HG03064 (cell line): ENCODE data around the gene NAA40.
"Not testable (repeated sequence)": the region's sequence is repeated elsewhere in the genome, so short reads cannot be mapped to it uniquely, and the experiment has no call there.

Source experiments
- ATAC-seq: cut with Tn5 transposase; IDR thresholded peaks from one replicate; pipeline ENCODE4 v1.9.1; 2021; ENCODE audit warnings: low read depth; ENCODE audit not compliant: unreplicated experiment

Gene NAA40

DNA sequence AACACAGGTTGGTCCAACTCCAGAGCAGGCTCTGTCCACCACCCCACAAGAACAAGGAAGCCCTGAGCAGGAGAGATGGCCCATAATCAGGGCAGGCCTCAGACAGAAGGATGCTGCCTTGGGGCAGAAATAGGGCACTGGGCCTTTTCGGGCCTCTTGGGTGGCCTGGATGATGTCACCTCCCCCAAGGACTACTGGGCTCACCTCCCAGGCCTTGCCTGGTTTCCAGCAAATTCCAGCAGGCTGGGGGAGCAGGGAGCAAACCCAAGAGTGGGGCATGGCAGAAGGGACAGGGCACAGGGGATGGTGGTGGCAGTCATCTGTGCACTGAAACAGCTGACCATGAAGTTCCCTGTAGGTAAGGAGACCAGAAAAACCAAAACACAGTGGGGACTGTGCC is 5.3 kb upstream of the NAA40 start:
- ATAC-seq = no peak

DNA sequence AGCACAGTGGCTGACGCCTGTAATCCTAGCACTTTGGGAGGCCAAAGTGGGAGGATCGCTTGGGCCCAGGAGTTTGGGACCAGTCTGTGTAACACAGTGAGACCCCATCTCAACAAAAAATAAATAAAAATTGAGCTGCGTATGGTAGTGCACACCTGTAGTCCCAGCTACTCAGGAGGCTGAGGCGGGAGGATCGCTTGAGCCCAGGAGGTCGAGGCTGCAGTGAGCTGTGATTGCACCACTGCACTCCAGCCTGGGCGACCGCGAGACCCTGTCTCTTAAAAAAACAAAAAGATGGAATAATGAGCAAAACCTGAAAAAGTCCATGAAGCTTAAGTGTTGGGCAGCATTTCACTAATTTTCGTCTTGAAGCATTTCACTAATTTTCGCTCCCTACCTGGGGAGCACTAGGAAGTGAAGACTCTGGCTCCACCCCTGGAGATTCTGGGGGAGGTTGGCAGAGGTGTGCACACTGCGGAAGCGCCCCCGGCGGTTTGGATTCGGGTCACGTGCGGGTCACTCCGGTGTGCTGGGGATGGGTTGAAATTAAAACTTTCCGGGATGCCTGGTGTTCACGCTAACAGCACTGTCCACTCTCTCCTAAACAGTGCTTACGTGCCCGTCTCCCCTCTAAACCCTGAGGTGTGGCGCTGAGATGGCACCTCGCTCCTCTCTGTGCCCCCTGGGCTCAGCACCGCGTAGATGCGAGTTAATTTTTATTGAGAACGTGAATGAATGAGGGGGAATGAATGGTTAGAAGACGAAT is 906 bp upstream of the NAA40 start:
- ATAC-seq = peak; percentile 23

DNA sequence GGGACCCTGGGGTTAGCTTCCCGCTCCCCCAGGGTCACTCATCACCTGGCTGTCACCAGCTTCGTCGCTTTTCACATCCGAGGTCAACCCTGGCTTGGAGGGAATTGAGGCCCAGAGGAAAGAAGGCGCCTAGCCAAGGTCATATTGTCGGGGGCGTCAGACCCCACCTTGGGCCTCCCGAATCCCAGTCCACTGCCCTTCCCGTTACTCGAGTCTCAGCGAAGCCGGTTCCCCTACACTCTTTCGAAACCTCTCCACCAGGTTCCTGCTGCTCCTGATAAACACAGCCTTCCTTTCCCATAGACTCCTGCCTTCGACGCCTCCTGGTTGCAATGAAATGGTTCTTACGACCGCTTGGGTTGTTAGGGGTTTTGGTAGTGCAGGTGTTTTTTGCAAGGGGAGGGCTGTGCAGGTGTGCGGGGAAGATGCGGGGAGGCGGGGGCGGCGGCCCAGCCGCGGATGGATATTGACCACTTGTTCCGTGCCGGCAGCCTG is 642 bp downstream of the NAA40 start:
- no peak for ATAC-seq

DNA sequence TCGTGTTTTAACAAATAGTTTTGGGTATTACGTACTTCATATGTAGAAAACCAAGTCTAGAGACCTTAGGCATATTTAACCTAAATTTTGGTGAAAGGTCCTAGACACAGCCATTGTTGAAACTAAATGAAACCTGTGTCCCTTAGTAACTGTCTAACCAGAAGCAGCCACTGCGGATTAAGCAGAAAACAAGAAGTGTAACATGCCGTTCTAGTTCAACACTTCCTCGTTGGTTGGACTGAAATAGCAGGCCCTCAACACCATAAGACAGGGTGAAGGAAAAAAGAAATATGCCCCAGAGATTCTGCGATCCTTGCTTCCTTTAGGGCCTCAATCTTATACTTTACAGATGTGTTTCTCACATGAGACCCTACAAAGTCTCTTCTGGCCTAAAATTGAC is 2.0 kb downstream of the NAA40 start:
- no peak for ATAC-seq

DNA sequence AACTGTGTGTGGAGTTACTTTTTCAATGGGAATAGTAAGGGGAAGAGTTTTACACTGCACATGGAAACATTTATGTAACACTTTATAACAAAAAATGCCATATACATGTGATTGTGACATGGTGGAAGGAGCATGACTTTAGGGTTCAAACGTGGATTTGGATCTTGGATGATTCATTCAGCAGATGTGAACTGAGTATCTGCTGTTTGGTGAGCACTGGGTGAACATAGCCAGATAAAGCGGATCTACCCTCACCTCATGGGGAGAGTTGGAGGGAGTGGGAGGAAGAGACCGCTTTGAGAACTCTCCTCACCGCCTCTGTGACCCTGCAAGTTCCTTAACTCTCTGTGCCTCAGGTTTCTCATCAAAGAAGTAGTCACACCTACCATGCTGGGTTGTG is 3.1 kb downstream of the NAA40 start:
- ATAC-seq = no peak

DNA sequence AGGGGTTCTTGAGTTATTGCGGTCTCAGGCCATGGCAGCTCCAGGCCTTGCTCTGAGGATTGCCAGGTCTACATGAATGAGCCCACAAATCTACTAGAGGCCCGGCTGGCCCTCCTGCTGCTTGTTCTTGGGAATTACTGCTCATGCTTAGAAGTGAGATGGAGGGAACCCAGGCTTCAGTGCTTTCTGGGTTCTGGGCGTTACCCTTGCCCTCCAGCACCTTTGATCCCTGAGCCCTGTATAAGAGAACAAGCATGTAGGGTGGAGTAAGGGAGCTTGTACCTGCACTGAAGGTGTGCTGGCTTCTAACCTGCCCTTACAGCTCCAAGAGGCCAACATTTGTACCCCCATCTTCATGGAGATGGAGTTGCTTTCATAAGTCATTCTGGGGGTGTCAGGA is 4.0 kb downstream of the NAA40 start:
- ATAC-seq = no peak

DNA sequence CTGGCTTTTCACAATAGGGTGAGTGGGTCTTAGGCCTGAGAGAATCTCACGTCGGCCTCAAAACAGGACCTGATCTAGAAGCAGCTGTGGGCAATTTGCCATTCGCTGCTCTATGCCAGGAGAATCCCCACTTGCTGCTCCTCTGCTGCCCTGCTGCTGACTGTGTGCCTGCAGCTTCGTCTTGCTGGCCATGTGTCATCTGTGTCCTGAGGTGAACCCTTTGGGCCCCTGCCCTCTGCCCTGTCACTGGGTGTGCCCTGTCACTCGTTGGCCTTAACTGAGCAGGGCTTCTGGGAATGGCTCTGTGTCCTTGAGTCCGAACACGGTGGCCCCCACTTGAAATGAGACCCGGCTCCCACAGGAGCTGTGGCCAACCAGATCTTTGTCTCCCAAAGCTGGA is 6.2 kb downstream of the NAA40 start:
- no peak for ATAC-seq

DNA sequence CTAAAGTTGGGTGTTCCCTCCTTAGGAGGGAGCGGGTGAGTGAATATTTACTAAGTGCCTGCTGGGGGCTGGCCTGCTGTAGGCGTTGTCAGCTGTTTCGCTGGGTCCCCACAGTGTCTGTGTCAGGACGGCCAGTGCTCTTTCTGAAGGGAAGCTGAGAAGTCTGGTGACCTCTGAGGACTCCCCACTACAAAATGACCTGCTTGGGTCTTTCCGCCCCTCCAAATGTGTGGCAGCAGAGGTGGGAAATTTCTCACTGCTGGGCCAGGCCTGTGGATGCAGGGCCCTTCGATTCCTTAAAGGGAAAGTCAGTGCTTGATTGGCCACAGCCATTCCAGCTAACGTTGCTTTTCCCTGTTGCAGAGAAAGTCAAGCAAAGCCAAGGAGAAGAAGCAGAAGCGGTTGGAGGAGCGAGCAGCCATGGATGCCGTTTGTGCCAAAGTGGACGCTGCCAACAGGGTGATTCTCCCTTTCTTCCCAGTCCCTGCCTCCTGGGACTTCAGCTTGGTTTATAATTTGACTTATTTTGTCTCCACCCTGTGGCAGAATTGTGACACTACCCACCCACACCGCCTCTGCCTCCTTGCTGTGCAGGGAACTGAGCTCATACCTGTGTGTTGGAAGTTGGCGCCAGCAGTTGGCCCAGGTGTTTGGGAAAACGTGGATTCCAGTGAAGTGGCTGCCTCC is 6.8 kb downstream of the NAA40 start:
- no peak for ATAC-seq

DNA sequence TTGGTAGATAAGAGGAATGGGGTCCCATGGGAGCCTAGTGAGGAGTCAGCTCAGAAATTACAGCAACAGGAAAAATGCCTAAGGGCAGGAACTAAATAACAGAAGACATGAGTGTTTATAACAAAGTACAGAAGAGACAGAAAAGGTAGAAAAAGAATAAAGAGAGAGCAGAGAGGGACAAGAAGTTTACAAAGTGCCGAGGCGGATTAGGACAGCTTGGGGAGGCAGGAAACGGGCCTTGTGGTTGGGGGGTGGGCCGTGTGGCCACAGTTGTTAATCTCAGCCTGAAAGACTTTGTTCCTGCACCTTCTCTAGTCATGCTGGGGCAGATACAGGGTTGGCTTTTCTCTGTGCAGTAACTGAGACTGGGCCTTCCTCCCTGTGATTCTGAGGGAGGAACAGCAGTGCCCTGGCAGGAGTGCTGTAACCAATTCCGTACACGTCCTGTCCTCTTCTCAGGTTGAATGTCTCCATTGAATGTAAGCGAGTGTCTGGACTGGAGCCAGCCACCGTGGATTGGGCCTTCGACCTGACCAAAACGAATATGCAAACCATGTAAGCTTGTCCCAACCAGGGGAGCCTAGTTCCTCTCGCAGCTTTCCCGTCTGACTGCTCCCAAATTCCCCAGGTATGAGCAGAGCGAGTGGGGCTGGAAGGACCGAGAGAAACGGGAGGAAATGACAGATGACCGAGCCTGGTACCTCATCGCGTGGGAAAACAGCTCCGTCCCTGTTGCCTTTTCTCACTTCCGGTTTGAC is 13.2 kb downstream of the NAA40 start:
- no peak for ATAC-seq

DNA sequence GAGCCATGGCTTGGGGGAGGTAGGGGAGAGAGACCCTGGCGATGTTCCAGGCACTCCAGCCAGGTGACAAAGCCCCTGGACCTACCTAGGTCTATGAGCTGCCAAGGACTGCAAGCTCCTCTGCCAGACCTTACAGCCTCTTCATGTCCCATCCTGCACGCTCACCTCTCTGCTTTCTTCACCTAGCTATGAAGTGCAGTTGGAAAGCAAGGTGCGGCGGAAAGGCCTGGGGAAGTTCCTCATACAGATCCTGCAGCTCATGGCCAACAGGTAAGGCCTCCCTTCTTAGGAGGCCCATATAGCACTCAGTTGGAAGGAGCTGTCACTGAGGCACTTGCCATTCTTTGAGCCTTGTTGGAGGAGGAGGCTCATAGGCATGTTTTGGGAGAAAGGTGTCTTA is 13.8 kb downstream of the NAA40 start:
- ATAC-seq = no peak

DNA sequence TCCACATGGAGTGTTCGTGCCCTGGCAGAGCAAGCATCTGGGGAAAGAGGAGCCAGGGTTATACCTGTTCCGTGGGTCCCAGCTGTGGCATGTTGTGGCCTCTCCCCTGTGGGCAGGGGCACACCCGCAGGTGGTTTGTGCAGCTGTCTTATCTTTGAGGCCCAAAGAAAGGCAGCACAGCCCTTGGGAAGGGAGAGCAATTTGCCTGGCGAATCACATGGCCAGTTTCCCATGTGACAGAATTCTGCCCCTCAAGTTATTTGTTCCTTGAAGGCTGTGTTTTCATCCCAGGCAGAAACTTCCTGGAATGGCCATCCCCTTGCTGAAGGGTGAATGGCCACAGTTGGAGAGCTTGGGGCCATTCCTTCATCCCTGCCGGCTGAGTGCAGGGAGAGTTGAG is 19.2 kb downstream of the NAA40 start:
- ATAC-seq = no peak

DNA sequence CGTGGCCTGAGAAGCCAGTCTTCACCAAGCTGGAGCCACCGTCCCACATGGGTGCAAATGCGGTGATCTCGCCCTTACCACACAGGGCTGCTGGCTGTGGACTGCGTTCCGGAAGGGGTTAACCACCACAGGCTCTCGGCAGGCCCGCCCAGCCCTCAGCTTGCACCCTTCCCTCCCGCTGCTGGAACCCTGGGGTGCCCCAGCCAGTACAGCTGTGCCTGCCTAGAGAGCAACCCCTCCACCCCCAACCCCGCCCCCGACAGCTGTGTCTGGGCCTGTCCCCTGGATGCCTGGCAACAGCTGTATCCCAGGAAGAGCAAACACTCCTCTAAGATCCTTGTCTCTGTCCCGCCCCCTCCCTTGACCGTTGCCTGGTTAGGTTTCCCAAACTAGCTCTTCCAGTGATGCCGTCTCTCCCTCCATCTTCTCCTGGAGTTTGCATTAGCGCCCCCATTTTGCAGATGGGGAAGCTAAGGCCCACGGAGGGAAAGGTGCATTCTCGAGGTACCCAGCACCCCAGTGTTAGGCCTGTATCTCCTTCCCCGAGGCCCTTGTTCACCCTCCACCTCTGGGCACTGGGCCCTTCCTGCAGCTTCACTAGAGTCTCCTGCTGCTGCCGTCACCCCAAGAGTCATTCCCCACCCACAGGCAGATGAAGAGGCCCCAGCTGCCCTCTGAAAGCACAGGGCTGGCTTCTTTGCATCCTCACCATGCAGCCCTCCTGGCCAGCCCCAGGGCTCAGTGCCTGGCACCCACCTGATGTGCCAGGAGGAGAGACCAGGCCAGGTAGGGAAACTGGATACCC is 23.0 kb downstream of the NAA40 start:
- ATAC-seq = no peak

DNA sequence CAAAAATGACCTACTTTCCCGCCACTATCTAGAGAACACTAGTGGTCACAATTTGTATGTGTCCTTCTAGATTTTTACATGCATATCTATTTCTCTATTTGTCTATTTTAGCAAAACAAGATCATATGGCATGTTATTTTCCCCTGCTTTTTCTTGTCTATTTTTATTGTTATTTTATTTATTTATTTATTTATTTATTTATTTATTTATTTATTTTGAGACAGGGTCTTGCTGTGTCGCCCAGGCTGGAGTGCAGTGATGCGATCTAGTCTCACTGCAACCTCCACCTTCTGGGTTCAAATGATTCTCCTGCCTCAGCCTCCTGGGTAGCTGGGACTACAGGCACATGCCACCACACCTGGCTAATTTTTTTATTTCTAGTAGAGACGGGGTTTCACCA is 25.1 kb downstream of the NAA40 start:
- ATAC-seq = not testable (repeated sequence)

DNA sequence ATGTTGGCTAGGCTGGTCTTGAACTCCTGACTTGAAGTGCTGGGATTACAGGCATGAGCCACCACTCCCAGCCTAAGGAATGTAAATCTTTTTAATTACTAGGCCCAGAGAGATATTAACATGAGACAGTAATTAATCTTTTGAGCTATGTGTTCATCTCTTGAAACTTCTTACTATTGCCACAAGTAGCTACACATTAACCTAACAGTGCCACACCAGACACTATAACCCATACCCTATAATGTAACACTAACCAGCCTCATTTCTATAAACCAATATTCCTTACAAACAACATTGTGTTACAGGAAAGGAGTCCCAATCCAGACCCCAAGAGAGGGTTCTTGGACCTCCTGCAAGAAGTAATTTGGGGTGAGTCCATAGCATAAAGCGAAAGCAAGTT is 27.6 kb downstream of the NAA40 start:
- ATAC-seq = no peak

DNA sequence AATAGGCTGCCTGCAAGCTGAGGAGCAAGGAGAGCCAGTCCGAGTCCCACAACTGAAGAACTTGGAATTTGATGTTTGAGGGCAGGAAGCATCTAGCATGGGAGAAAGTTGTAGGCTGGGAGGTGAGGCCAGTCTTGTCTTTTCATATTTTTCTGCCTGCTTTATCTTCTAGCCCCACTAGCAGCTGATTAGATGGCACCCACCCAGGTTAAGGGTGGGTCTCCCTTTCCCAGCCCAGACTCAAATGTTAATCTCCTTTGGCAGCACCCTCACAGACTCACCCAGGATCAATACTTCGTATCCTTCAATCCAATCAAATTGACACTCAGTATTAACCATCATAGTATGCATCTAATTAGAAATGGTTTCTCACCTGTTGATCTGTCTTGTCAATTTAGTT is 30.7 kb downstream of the NAA40 start:
- ATAC-seq = no peak

DNA sequence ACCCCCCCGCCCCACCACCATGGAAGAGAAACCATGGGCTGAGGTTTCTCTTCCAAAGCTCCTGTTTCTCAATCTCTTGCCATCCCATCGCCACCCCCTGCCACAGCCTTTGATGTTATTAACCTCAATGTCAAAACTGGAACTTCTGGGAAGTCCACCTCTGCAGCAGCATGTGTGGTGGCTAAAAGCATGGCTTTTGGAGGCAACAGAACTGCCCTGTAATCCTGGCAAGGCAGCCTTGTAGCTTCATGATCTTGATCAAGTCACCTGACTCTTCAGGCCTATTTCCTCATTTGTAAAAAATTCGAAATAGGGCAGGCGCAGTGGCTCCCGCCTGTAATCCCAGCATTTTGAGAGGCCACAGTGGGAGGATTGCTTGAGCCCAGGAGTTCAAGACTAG is 32.1 kb downstream of the NAA40 start:
- no peak for ATAC-seq

DNA sequence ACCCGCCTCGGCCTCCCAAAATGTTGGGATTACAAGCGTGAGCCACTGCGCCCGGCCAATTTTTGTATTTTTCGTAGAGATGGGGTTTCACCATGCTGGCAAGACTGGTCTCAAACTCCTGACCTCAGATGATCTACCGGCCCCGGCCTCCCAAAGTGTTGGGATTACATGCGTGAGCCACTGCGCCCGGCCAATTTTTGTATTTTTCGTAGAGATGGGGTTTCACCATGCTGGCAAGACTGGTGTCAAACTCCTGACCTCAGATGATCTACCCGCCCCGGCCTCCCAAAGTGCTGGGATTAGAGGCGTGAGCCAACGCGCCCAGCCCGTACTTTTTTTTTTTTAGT is 35.1 kb downstream of the NAA40 start:
- not testable (repeated sequence) for ATAC-seq

DNA sequence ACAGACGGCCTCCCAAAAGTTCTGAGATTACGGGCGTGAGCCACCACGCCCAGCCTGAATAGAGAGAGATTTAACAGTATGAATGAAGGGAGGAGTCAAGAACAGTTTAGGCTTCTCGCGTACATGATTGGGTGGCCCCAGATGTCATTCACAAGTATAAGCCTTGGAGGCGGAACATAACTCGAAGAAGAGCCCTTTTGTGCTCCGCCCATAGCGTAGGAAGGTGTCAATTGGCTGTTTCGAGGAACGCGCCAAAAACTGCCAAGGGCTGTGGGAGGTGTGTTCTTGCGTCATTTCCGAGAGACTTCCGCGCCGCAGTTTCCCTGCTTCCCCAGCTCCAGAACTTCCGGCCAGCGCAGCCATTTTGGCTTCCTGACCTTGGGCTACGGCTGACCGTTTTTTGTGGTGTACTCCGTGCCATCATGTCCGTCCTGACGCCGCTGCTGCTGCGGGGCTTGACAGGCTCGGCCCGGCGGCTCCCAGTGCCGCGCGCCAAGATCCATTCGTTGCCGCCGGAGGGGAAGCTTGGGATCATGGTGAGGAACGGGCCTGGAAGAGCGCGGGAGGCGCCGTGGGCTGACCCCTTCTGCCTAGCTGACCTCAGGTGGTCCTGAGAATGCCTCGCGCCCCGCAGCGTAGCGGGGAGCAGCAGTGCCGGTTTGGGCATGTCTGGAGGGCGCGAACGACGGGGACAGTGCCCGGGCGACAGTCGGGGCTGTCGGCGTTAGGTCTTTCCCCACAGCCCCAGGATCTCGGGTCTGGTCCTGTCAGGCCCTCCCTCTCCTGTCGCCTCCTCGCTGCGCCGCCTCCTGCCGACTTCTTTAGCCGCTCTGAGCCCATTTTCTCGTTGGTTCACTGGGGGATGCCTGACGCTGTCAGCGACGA is 35.7 kb downstream of the NAA40 start, which contains the start of gene COX8A:
TSS of gene COX8A (plus strand) at position 362 of the 885 bp plus-strand sequence. CDS start at position 423, 61 bp downstream.
- peak; percentile 97 for ATAC-seq

DNA sequence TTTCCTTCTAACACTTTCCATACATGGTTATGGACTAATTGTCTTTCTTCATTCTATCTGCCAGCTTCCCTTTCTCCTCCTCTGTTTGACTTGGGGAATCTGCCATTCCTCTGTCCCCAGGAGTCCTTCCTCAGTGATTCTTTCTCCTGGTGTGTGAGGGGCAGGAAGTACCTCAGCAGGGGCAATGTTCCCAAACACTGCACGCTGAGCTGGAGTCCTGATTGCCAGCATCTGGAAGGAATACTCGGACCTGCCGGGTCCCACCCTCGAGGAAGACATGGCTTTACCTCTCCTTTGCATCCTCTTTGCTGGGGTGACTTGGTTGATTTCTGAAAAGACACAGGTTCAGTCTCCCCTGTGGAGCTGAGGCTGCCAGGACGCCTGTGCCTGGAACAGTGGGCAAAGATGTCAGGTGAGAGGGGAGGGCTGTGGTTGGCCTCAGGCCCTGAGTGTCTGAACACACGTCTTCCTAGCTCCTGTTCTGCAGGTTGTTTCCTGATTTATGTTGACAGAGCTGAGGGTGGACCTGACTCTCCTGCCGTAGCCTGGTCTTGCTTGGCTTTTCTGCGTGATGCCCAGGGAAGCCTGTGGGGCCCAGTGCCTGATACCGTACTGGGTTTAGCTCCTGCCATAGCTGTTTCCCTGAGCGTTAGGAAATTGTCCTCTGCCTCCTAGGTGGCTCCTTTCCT is 39.9 kb downstream of the NAA40 start:
- ATAC-seq = no peak
